GM19467 (cell line): ENCODE results near the gene PTPN22.

Experiments
- ATAC-seq: cut with Tn5 transposase; IDR thresholded peaks from one replicate; pipeline ENCODE4 v1.9.1; 2021; ENCODE audit warnings: mild to moderate bottlenecking, moderate library complexity; ENCODE audit not compliant: unreplicated experiment

PTPN22 gene

DNA sequence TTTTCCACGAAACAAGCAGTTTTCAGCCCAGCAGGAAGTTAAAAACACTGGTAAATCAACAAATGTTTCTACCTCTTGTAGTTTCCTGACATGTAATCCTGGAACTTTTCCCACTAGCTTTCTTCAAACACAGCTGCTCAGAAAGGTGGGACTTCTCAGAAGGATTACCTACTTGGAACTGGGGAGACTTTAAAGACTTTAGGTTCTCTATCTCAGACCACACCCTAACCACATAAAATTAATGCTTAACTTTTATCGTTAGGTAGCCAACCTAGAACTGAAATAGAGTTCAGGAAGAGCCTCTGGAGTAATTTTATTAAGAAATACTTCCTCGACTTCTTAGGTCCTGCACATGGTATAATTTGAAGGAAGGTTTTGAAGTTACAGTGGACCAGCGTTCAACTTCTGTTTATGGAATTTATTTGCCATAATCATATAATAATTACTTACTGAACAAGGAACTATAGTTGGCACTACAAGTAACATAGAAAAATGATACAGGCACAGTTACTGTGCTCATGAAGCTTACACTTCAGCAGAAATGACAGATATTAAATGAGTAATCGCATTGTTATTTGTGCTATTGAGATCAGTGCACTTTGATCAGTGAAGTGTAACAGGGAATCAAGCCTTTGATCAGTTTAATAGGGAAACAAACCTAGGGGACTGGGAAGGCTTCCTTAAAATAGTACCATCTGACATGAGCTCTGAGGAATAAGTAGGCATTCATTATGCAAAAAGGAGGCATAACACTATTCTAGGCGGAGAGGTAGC lies 16.1 kb upstream of the PTPN22 start, which contains the start of gene BCL2L15:
BCL2L15 (minus strand) TSS at position 180 of the 774 bp plus-strand sequence. CDS start 206 bp downstream, outside the sequence.
- no peak for ATAC-seq

DNA sequence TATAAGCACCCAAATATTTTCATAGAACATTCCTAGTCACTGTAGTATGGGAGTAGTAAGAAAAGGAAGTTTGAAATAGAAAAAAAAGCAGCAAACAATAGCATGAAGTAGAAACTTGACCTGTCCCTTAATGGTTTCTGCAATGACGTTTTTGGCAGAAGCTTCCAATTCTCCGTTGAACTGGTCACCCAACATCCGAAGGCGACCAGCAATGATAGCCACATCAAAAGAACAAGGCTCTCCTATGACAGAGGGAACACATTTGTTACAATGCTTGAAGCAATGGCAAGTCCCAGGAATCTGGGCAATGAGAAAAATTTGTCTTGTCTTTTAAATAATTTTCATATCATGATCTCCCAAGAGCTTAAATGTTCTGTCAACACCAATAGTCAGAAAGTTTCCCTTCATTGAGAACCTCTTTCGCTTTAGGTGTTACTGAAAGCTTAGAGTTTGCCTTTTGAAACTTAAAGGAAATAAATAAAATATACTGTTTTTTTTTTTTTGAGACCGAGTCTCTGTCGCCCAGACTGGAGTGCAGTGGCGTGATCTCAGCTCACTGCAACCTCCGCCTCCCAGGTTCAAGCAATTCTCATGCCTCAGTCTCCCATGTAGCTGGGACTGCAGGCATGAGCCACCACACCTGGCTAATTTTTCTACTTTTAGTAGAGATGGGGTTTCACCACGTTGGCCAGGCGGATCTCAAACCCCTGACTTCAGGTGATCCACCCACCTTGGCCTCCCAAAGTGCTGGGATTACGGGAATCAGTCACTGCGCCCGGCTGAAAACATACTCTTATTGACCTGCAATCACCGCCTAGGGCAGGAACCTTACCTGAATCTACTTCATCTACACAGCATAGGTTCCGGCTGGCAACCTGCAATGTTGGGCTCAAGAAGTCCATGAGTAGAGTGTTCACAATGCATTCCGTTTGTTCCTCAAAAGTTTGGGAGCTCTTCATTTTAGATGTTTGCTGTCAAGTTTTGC lies 15.2 kb upstream of the PTPN22 start:
- no peak for ATAC-seq

DNA sequence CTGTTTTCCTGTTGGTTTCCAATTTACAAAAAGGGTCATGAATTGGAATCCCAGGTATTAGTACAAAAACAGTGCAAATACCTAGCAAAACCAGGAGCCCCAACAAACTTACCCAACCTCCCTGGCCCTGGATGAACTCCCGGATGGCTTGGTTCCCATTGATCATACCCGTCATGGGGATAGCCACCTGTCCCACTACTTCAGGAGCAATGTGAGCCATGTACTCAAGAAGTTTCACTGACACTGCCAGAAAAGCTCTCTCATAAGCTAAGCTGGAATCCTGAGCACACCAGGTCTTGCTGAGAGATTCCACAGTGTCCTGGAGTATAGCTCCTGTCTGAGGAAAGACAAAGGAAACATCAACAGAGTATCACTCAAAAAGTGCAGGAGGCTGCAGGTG lies 10.1 kb upstream of the PTPN22 start:
- no peak for ATAC-seq

- ATAC-seq: no peak
These were observed 8.2 kb upstream of the PTPN22 start for GRCh38 chr1:113879739-113880038.

DNA sequence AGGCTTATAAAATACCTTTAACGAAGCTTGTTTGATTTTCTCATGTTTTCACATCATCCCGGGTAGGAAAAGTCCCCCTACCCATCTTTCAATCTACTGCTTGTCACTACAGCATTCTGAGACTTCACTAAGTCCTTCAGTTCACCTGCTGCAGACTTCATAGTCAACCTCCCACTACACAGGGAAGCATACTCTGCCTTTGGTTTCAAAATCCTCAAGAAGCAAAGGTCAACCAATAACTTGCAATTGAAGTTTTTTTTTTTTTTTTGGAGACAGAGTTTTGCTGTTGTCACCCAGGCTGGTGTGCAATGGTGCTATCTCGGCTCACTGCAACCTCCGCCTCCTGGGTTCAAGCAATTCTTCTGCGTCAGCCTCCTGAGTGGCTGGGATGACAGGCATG lies 4.7 kb upstream of the PTPN22 start:
- ATAC-seq: no peak

DNA sequence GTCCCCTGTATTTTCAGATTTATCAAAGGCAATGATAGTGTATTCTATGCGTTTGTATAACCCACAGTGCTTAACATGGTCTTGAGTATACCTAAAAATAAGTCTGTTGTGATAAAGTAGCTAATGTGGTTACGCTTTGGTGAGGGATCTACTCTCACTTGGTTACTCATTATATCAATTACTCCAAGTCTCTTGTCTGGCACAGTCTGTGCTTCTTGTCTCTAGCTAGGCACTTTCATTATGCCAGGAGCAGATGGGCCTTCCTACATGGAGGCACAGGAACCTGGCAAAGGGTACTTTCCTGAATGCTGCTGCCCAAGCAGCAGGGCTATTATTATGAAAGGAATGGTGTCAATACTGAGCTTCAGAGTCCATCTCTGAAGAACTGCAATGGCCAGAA lies 4.2 kb upstream of the PTPN22 start:
- peak; percentile 46 for ATAC-seq

GRCh38 chr1:113874012-113874879 lies 2.7 kb upstream of the PTPN22 start:
- no peak for ATAC-seq

GRCh38 chr1:113872219-113872935 lies 865 bp upstream of the PTPN22 start:
- no peak for ATAC-seq

GRCh38 chr1:113870778-113871177 lies 734 bp downstream of the PTPN22 start:
- no peak for ATAC-seq

DNA sequence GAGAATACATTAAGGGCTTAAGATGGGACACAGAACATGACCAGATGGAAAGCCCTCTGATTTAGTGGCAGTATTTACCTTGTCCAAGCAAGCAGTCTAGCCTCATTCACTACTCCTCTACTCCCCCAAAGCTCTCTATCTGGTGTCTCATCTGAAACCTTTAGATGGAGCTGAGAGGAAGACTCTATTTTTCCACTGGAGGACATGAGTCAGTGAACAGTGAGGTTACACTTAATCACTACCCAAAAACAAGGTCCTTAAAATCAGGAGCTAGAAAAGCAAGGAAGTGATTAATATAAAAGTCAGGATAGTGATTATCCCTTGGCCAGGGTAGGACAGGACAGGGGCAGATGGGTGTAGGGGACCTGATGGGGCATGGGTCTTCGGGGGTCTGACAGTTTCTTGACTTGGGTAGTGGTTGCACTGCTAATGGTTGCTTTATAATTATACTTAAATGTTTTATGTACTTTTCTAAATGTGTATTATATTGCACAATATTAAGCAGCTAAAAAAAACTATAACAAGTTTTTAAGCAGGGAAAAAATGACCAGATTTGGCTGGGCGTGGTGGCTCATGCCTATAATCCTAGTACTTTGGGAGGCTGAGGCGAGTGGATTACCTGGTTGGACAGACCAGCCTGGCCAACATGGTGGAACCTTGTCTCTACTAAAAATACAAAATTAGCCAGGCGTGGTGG lies 3.0 kb downstream of the PTPN22 start:
- ATAC-seq: no peak

DNA sequence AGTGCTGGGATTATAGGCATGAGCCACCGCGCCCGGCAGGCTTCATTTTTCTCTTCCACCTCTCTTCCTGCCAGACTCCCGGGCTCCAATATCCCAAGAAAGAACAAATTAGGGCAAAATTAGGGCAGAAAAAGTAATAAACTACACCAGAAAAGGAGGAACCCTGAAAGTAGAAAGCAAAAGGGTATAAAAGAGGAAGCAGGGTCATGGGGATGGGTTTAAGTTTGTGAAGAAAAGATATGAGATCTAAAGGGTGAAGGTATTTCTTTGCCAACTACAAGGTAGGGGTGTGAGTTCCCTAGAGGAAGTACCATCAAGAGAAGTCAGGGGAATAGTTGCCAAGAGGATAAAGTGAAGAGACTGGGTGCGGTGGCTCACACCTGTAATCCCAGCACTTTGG lies 9.9 kb downstream of the PTPN22 start:
- ATAC-seq: no peak

DNA sequence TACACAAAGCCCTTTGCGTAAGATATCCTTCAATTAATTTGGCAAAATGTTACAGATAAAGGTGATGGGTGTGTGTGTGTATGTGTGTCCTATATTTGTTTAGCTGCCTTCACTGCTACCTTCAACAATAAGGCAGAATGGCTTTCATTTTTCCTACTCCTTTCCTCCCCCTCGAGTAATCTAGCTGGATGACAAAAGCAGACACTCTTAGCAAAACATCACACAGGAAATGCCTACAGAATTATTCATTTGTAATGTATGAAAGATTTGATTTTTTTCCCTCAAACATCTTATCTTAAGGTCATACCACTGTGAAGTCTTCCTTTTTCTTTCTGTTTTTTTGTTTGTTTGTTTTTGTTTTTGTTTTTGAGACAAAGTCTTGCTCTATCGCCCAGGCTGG lies 10.6 kb downstream of the PTPN22 start:
- no peak for ATAC-seq

DNA sequence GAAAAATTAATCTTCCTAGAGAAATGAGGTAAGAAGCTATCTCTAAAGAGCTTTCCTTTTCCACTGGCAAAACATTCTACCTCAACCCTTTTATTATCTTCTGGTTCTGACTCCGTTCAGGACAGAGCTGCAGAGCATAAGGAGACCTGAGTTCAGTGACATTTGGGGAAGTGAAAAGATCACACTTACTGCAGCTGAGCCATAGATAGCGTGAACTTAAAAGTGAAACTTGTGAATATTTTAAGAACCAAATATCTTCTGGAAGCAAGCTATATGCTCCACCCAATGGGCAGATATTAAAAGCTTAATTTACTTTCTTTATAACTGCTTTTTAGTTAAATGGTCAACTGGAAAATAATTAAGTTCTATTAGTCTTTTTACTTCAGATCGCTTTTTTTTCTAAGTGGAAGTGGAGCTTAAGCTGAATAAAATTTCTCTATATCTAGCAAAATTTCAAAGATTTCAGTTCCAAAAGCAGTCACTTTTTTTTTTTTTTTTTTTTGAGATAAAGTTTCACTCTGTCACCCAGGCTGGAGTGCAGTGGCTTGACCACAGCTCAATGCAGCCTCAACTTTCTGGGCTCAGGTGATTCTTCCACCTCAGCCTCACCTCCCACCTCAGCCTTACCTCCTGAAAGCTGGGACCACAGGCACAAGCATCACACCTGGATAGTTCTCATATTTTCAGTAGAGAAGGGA lies 11.9 kb downstream of the PTPN22 start:
- ATAC-seq: peak; percentile 84

- ATAC-seq: no peak
These were observed 12.5 kb downstream of the PTPN22 start for GRCh38 chr1:113858982-113859381.

DNA sequence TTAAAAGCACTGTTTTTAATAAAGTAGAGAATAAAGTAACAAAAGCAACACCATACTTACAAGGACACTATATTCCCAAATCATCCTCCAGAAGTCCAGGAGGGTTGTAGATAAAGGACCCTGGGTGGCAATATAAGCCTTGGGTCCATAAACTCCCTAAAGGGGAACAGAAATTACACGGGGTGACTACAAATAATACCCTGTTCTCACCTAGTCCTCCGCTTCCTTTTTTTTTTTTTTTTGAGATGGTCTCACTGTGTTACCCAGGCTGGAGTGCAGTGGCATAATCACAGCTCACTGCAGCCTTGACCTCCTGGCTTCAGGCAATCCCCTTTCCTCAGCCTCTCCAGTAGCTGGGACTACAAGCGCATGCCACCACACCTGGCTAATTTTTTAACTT lies 13.1 kb downstream of the PTPN22 start:
- ATAC-seq: peak; percentile 35

GRCh38 chr1:113857776-113858175 lies 13.7 kb downstream of the PTPN22 start:
- ATAC-seq: no peak

GRCh38 chr1:113856401-113856790 lies 15.1 kb downstream of the PTPN22 start:
- no peak for ATAC-seq

GRCh38 chr1:113855630-113856400 lies 15.7 kb downstream of the PTPN22 start:
- no peak for ATAC-seq
